Measurements from ENCODE around the gene INPP5B. TPM values are rescaled to one million over a fixed set of nuclear protein-coding genes. Genes with fewer than 3 reads are reported as not detected.
"Not testable (repeated sequence)": the region's sequence is repeated elsewhere in the genome, so short reads cannot be mapped to it uniquely, and the experiment has no call there.

Gene INPP5B
- total and polyA plus RNA-seq, 8 donors: 7.2 to 56.7 (median 9.5) TPM

- Histone ChIP-seq H3K9me3 (no peaks in the 10 kb centered on the region), H3K27me3 (no peaks in the 10 kb centered on the region), H3K36me3 (peaks cover 50 to 95% (median 89%) of the 10 kb centered on the region in 4 donors), H3K4me3 (no peak overlapping the region), H3K27ac (no peak overlapping the region), H3K4me1 (no peaks in the 10 kb centered on the region)
- DNase-seq: no peak
- WGBS, 5 donors: 90 to 97% (median 92%) methylated on average over 5 of the region's 5 CpGs
- intact Hi-C loops (cut with DNase I; ENCODE audit: low total_unique reads): loop anchor here (10.0 kb wide), 1 partner anchor 90 kb away; no protein-coding TSS in a partner anchor
- TF ChIP-seq POLR2AphosphoS5 (IDR thresholded peaks at IDR 0.05) (no peak), CTCF (IDR thresholded peaks at IDR 0.05) (no peak), POLR2A (IDR thresholded peaks at IDR 0.05) (no peak), EP300 (IDR thresholded peaks at IDR 0.05) (no peak)
These were observed 27.7 kb upstream of the INPP5B start for GRCh38 chr1:37974567-37974966.

GRCh38 chr1:37973684-37974083, 26.8 kb upstream of the INPP5B start:
- not testable (repeated sequence) for H3K27ac ChIP-seq, H3K4me3 ChIP-seq, DNase-seq, H3K9me3 ChIP-seq, H3K4me1 ChIP-seq, H3K27me3 ChIP-seq
- 90 to 96% (median 91%) methylated on average over 5 of the region's 5 CpGs for WGBS, 5 donors
- H3K36me3 ChIP-seq: peaks cover 51 to 95% (median 89%) of the 10 kb centered on the region in 4 donors
- intact Hi-C loops (cut with DNase I; ENCODE audit: low total_unique reads): loop anchor here (10.0 kb wide), 1 partner anchor 89 kb away; no protein-coding TSS in a partner anchor

DNA sequence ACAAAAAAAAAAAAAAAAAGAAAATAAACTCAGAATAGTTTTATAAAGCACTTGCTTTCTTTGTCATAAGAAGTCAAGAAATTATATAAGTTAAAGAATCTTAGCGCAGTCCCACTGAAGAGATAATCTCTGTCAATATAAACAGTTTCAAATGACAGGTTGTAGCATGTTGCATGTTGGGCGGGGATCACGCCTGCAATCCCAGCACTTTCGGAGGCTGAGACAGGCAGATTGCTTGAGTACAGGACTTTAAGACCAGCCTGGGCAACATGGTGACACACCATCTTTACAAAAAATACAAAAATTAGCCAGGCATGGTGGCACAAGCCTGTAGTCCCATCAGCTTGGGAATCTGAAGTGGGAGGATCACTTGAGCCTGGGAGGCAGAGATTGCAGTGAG, 18.4 kb upstream of the INPP5B start:
- H3K27me3 ChIP-seq: no peaks in the 10 kb centered on the region
- 88 to 93% (median 91%) methylated on average over 4 of the region's 4 CpGs for WGBS, 5 donors
- no peaks in the 10 kb centered on the region for H3K4me1 ChIP-seq
- no peaks in the 10 kb centered on the region for H3K9me3 ChIP-seq
- H3K36me3 ChIP-seq: peaks cover 37 to 96% (median 94%) of the 10 kb centered on the region in 4 donors
- H3K27ac ChIP-seq: no peak overlapping the region
- no peak for DNase-seq
- no peak overlapping the region for H3K4me3 ChIP-seq
- TF ChIP-seq POLR2AphosphoS5 (IDR thresholded peaks at IDR 0.05): no peak
- no peak for TF ChIP-seq EP300 (IDR thresholded peaks at IDR 0.05)
- no peak for TF ChIP-seq CTCF (IDR thresholded peaks at IDR 0.05)
- no peak for TF ChIP-seq POLR2A (IDR thresholded peaks at IDR 0.05)
- intact Hi-C loops (cut with DNase I; ENCODE audit: low total_unique reads): no loop called here

DNA sequence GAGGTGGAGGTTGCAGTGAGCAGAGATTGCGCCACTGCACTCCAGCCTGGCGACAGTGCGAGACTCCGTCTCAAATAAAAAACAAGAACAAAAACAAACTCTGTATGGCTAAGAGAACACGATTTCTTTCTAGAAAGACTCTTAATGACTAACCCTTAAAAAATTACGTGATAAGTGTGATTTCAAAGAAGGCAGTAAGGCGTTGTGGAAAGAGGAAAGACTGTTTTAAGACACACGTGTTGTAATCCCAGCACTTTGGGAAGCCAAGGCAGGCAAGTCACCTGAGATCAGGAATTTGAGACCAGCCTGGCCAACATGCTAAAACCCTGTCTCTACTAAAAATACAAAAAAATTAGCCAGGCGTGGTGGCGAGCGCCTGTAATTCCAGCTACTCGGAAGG, 17.3 kb upstream of the INPP5B start:
- peaks cover 45 to 99% (median 95%) of the 10 kb centered on the region in 4 donors for H3K36me3 ChIP-seq
- 86 to 93% (median 87%) methylated on average over 12 of the region's 12 CpGs for WGBS, 5 donors
- DNase-seq; intact Hi-C loops (cut with DNase I; ENCODE audit: low total_unique reads); H3K4me3 ChIP-seq; H3K27ac ChIP-seq; H3K4me1 ChIP-seq; H3K27me3 ChIP-seq; H3K9me3 ChIP-seq: not testable (repeated sequence)

GRCh38 chr1:37958690-37959089, 11.8 kb upstream of the INPP5B start:
- TF ChIP-seq POLR2AphosphoS5 (IDR thresholded peaks at IDR 0.05): no peak
- no peak for TF ChIP-seq EP300 (IDR thresholded peaks at IDR 0.05)
- no peak for TF ChIP-seq POLR2A (IDR thresholded peaks at IDR 0.05)
- TF ChIP-seq CTCF (IDR thresholded peaks at IDR 0.05): no peak
- no peak for DNase-seq
- no peaks in the 10 kb centered on the region for H3K27me3 ChIP-seq
- peaks cover 42 to 78% (median 77%) of the 10 kb centered on the region in 4 donors for H3K36me3 ChIP-seq
- 87 to 97% (median 96%) methylated on average over 2 of the region's 2 CpGs for WGBS, 5 donors
- intact Hi-C loops (cut with DNase I; ENCODE audit: low total_unique reads): no loop called here
- no peaks in the 10 kb centered on the region for H3K4me1 ChIP-seq
- H3K4me3 ChIP-seq: no peak overlapping the region
- no peak overlapping the region for H3K27ac ChIP-seq
- H3K9me3 ChIP-seq: no peaks in the 10 kb centered on the region
